ENCODE measurements around the gene IFNK. TPM values are rescaled to one million over a fixed set of nuclear protein-coding genes. Genes with fewer than 3 reads are reported as not detected.
A peak's percentile ranks its signal among the peaks of the same experiment; 100 is the strongest.

IFNK gene
- total RNA-seq, 1 experiment from 2014 or later = not detected

DNA sequence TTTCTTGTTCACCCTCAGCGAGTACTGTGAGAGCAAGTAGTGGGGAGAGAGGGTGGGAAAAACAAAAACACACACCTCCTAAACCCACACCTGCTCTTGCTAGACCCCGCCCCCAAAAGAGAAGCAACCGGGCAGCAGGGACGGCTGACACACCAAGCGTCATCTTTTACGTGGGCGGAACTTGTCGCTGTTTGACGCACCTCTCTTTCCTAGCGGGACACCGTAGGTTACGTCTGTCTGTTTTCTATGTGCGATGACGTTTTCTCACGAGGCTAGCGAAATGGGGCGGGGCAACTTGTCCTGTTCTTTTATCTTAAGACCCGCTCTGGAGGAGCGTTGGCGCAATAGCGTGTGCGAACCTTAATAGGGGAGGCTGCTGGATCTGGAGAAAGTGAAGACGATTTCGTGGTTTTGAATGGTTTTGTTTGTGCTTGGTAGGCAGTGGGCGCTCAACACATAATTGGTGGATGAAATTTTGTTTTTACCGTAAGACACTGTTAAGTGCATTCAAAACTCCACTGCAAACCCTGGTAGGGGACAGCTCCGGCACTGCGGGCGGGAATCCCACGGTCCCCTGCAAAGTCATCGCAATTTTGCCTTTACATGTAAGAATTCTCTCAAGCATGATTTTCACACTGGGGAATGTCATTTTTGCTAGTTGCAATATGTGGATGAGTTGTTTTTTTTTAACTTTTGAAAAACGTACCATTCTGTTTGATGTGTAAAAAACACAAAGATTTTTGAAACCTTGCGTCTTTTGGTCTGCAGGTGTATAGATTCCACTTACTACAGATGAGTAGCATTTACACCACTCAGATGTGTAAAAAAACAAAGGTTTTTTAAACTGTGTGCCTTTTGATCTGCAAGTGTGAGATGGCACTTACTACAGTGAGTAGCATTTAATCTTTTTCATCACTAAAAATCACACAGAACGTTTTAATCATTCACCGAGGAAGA, 49.8 kb downstream of the IFNK start:
- DNase-seq (ENCODE audit: low spot score) = peak; percentile 97

Other genes with a start within 250 kb of the IFNK start
- not detected in 2 replicates for gene EQTN, start 227.1 kb upstream of the IFNK start, total RNA-seq (2014; rRNA removed; shearing (Covaris generic))
- gene MOB3B, start 5.5 kb downstream of the IFNK start, total RNA-seq (2014; rRNA removed; shearing (Covaris generic)) = 0.02 TPM in 1 of 2 replicates, not detected in the other
- gene C9orf72, start 49.2 kb downstream of the IFNK start, total RNA-seq (2014; rRNA removed; shearing (Covaris generic)) = 7.5 and 8.1 TPM in 2 replicates

Measured in A172 (cell line).